GM23248 (cell line): ENCODE results near the gene SIAH2.

Experiments used
- EZH2 ChIP-seq: fragments of 200-600 bp; sonication (generic); IDR thresholded peaks from 2 replicates; pipeline ENCODE4 v1.6.1; 2018; ENCODE audit warnings: antibody characterized with exemption, mild to moderate bottlenecking; ENCODE audit not compliant: insufficient read depth, poor library complexity, severe bottlenecking
- EZH2phosphoT487 ChIP-seq: fragments of 200-600 bp; sonication (generic); IDR thresholded peaks from 2 replicates; pipeline ENCODE4 v1.6.1; 2018; ENCODE audit warnings: antibody characterized with exemption, moderate library complexity, mild to moderate bottlenecking, low read depth; ENCODE audit not compliant: insufficient read depth

- TF ChIP-seq EZH2phosphoT487 (no peak), EZH2 (no peak)
These were observed 25.8 kb downstream of the SIAH2 start for GRCh38 chr3:150736903-150737832.
